A673 (cell line): ENCODE results near the gene ATP6AP1. TPM values are rescaled to one million over a fixed set of nuclear protein-coding genes. Genes with fewer than 3 reads are reported as not detected.

Experiments used
- BruUV-seq: library from RNA; stranded (reverse); fragments of 400-500 nt; replicated peaks from 2 replicates; lab custom pipeline; 2021; lab: Mats Ljungman, UMichigan
- CTCF ChIA-PET: fragments of 300-600 bp; sonication (Branson Sonifier 250); formaldehyde crosslinking; loops from one replicate; lab custom pipeline; 2022; ENCODE audit warnings: antibody characterized with exemption; lab: Charles Lee
- POLR2A ChIA-PET: fragments of 300-600 bp; sonication (Branson Sonifier 250); formaldehyde crosslinking; loops from one replicate; lab custom pipeline; 2022; ENCODE audit warnings: antibody characterized with exemption; ENCODE audit not compliant: low non-redundant PET; lab: Charles Lee
- DNase-seq: peaks from one replicate; pipeline ENCODE4 v3.0.0-alpha.2; 2015; ENCODE audit warnings: low spot score
- H3K27ac ChIP-seq: fragments of 200-600 bp; sonication (generic); 2 replicates; pipeline ENCODE4 v1.5.1; 2016; ENCODE audit warnings: mixed run types, low read depth, mild to moderate bottlenecking, mixed read lengths, antibody characterized with exemption, low read length; ENCODE audit not compliant: poor library complexity, severe bottlenecking
- H3K27me3 ChIP-seq: fragments of 200-600 bp; sonication (generic); replicated peaks from 2 replicates; pipeline ENCODE4 v1.6.1; 2017; ENCODE audit warnings: mixed run types, low read depth, mild to moderate bottlenecking, mixed read lengths, antibody characterized with exemption, low read length; ENCODE audit not compliant: insufficient read depth, poor library complexity
- H3K36me3 ChIP-seq: fragments of 200-600 bp; sonication (generic); 2 replicates; pipeline ENCODE4 v1.6.1; 2016; ENCODE audit warnings: mixed run types, mild to moderate bottlenecking, mixed read lengths, antibody characterized with exemption, low read length; ENCODE audit not compliant: insufficient read depth, poor library complexity, severe bottlenecking
- H3K4me1 ChIP-seq: fragments of 200-600 bp; sonication (generic); 2 replicates; pipeline ENCODE4 v1.6.1; 2017; ENCODE audit warnings: mixed run types, mild to moderate bottlenecking, mixed read lengths, antibody characterized with exemption, low read length; ENCODE audit not compliant: insufficient read depth, poor library complexity, severe bottlenecking
- H3K4me3 ChIP-seq: fragments of 200-600 bp; sonication (generic); 2 replicates; pipeline ENCODE4 v1.5.1; 2016; ENCODE audit warnings: low read depth, mixed run types, mild to moderate bottlenecking, mixed read lengths, low read length; ENCODE audit not compliant: poor library complexity, severe bottlenecking
- H3K9me3 ChIP-seq: fragments of 200-600 bp; sonication (generic); 2 replicates; pipeline ENCODE4 v1.6.1; 2016; ENCODE audit warnings: mixed run types, low read depth, mild to moderate bottlenecking, mixed read lengths, antibody characterized with exemption, low read length; ENCODE audit not compliant: poor library complexity, severe bottlenecking
- EZH2 ChIP-seq: fragments of 200-600 bp; sonication (generic); IDR thresholded peaks from 2 replicates; pipeline ENCODE4 v1.6.1; 2017; ENCODE audit warnings: borderline replicate concordance, low read depth, mild to moderate bottlenecking, mixed read lengths, antibody characterized with exemption, low read length; ENCODE audit not compliant: poor library complexity, severe bottlenecking
- intact Hi-C: fragments of 100-400 bp; cut with micrococcal nuclease; formaldehyde crosslinking; loops from one replicate; pipeline ENCODE4 v1.10.0; 2022; ENCODE audit not compliant: unreplicated experiment
- total RNA-seq: library from RNA; stranded (reverse); gene quantifications from 2 replicates; pipeline ENCODE4 v1.2.3, GENCODE V29; 2021
- TF ChIP-seq, protein P1 (sequence below): fragments of 300-800, 200-600 bp; sonication (generic); conservative IDR thresholded peaks from 2 replicates; pipeline ENCODE4 v1.5.1; 2017; ENCODE audit warnings: low read depth, mild to moderate bottlenecking, antibody characterized with exemption, low read length, moderate library complexity, mixed read lengths

The ATP6AP1 gene
- total RNA-seq, 1 experiment from 2014 or later: 77.1 TPM

DNA sequence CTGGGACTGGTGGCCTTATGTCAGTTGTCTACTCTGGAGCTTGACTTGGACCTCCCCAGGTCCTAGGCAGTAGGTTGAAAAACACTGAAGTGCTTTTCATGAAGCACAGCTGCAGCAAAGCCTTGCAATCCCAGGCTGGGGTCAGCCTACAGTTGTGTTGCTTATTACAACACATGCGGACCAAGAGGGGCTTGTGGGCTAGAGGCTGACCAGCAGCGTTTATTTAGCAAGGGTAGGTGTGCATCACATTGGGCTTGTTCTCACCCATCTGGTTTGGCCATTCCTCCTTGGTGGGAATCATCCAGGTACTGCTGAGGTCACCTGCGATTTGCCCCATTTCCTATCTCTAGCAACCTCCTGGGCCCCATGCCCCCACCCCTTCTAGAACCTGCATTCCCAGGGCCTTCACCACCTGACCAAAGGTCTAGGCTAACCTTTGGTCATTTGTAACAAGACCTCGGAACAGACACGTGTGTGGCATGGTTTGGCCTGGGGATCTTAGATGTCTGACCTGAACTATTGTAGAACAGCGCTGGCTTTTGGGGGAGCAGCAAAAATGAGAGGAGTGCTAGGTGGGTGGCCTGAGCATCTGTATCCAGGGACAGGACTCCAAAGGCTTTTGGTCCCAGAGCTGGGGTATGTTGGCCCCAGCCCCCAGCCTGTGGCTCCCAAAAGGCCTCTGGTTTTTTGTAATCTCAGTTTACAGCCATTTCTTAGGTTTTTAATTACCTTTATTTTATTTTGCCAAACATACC is 27.3 kb upstream of the ATP6AP1 start:
- Histone ChIP-seq H3K27ac (no peak overlapping the region), H3K36me3 (peaks cover 25% of the 10 kb centered on the region), H3K4me3 (no peak overlapping the region), H3K9me3 (no peaks in the 10 kb centered on the region), H3K4me1 (no peaks in the 10 kb centered on the region), H3K27me3 (no peaks in the 10 kb centered on the region)
- BruUV-seq: no TSS peak
- intact Hi-C loops: no loop called here
- DNase-seq: peak; percentile 40
- ChIA-PET POLR2A (interaction anchor here (0.7 kb wide), 1 partner anchor 47 kb away, joined by 3 read pairs; no protein-coding TSS in a partner anchor), CTCF (no interaction called here)
- no peak for TF ChIP-seq EZH2
- TF ChIP-seq, protein P1, sequence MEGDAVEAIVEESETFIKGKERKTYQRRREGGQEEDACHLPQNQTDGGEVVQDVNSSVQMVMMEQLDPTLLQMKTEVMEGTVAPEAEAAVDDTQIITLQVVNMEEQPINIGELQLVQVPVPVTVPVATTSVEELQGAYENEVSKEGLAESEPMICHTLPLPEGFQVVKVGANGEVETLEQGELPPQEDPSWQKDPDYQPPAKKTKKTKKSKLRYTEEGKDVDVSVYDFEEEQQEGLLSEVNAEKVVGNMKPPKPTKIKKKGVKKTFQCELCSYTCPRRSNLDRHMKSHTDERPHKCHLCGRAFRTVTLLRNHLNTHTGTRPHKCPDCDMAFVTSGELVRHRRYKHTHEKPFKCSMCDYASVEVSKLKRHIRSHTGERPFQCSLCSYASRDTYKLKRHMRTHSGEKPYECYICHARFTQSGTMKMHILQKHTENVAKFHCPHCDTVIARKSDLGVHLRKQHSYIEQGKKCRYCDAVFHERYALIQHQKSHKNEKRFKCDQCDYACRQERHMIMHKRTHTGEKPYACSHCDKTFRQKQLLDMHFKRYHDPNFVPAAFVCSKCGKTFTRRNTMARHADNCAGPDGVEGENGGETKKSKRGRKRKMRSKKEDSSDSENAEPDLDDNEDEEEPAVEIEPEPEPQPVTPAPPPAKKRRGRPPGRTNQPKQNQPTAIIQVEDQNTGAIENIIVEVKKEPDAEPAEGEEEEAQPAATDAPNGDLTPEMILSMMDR: no peak

DNA sequence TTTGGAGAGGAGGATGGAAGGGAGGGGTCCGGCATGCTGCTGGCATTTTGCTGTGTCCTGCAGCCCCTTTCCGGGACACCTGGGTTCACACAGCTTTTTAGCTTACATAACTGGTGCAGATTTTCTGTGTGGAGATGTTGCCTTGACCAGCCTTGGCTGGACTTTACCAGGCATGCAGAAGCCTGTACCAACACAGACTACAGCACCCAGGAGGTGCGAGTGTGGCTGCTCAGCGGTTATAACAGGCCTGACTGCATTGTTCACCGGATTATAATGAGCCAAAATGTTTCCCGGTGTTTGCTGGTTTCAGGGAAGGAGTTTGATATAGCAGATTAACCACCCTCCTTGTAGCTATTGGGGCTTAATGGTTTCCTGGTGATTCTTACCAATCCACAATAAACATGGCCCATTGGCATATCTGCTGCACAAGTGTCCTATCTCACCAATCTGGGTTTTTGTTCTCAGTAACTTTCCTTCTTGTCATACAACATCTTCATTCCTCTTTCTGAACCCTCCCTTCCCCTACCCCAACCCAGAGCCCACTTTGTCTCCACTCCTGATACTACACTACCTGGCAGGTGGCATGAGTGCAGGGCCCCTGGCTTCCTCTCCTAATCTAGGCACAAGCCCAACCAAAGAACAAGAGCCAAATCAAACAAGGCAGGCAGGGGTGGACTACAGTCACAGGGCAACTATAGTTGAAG is 26.4 kb upstream of the ATP6AP1 start:
- BruUV-seq: no TSS peak

DNA sequence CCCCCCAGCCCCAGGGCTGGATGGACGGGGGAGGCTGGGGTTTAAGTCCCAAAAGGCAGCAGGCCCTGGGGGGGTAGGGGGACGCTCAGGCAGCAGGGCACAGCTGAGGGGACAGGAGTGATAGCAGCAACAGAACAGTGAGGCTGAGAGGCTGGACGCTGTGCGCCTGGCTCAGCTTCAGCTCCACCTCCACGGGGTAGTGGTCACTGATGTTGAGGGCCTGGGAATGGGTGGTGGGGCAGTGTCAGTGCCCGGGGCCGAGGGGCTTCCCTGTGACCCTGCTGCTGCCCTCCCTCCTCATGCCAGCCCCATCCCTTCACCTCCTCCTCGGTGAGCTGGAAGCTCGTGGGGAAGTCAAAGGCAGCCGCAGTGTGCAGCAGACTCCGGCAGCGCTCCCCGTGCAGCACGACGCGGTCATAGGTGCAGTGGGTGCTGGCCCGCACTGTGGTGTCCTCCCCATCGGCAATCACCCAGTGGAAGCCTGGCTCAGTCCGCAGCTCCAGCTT is 25.8 kb upstream of the ATP6AP1 start:
- Histone ChIP-seq H3K36me3 (peaks cover 25% of the 10 kb centered on the region), H3K27ac (no peak overlapping the region), H3K27me3 (no peaks in the 10 kb centered on the region), H3K4me3 (no peak overlapping the region), H3K9me3 (no peaks in the 10 kb centered on the region), H3K4me1 (no peaks in the 10 kb centered on the region)
- intact Hi-C loops: no loop called here
- BruUV-seq: no TSS peak
- ChIA-PET POLR2A (interaction anchor here (0.5 kb wide), 1 partner anchor 21 kb away, joined by 3 read pairs; no protein-coding TSS in a partner anchor), CTCF (no interaction called here)
- TF ChIP-seq, protein P1: no peak
- DNase-seq: no peak

More for the DNA sequence above, 26.4 kb upstream of the ATP6AP1 start:
- Histone ChIP-seq H3K36me3 (peaks cover 25% of the 10 kb centered on the region), H3K27me3 (no peaks in the 10 kb centered on the region), H3K9me3 (no peaks in the 10 kb centered on the region), H3K4me3 (no peak overlapping the region), H3K27ac (no peak overlapping the region), H3K4me1 (no peaks in the 10 kb centered on the region)
- intact Hi-C loops: no loop called here
- peak; percentile 47 for DNase-seq
- ChIA-PET CTCF (no interaction called here), POLR2A (no interaction called here)
- TF ChIP-seq, protein P1: no peak
- no peak for TF ChIP-seq EZH2
